NCI-H1048 (cell line): ENCODE data around the gene CDS1.
"Not testable (repeated sequence)": the region's sequence is repeated elsewhere in the genome, so short reads cannot be mapped to it uniquely, and the experiment has no call there.

Source experiments
- DNase-seq: peaks from one replicate; lab custom pipeline; 2025; lab: John Stamatoyannopoulos, UW

Gene CDS1

DNA sequence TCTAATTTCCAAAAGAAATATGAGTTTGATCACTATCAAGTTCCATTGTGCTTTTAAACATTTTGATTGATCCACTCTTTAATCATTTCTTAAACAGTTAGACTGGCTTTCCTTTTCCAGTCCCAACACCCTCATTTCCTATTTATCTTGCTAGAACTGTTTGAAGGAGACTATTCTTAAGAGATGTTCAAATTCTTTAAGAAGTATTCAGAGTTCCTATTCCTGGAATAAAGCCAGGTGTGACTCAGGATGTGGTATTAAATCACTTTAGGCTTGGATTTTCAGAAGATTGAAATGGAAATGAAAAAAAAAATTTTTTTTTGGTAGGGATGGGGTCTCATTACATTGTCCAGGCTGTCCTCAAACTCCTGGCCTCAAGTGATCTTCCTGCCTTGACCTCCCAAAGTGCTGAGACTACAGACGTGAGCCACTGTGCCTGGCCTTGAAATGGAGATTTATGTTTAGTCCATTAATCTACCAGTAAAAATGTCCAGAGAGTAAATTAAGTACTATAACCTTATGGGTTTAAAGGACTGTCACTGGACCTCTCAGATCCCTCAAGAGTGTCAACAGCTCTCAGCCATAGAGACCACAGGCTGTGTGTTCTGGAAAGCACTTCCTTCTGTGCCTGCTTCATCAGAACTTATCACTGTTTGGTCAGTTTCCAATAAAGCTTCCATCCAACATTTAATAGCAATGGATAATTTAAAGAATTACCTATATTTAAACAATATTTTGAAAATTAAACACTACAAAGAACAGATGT lies 90.7 kb downstream of the CDS1 start:
- no peak for DNase-seq

DNA sequence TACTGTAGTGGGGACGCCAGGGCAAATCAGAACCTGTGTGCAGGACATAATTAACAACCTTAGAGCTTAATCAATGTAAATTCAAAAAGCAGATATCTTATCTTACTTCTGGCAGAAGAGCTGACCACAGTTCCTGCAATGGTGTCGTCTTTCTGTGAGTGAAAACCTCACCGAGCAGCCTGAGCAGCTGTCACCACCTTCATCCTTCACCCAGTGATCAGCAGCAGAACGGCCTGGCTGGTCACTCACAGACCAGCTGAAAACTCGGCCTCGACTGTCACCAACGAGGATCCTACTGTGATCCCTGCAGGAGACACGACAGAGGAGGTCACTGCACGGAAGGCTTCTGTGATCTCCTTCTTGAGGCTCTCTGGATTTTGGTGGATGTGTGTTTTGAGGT lies 94.2 kb downstream of the CDS1 start:
- no peak for DNase-seq

DNA sequence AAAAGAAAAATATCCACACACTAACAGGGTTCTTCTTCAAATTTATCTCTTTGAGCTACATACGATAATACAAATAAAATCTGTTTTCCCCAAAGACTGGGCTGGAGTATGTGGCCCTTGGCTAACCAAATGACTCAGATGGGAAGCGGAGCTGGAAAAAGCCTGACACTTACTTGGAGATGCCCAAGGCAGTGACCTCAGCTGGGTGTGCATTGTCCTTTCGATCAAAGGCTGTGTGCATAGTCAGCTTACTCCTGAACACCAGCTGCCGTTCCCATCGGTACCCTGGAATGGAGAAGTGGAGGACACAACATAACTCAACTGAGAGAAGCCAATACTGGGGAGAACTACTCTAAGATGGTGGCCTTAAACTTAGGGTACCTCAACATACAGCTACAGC lies 95.1 kb downstream of the CDS1 start:
- DNase-seq = no peak

DNA sequence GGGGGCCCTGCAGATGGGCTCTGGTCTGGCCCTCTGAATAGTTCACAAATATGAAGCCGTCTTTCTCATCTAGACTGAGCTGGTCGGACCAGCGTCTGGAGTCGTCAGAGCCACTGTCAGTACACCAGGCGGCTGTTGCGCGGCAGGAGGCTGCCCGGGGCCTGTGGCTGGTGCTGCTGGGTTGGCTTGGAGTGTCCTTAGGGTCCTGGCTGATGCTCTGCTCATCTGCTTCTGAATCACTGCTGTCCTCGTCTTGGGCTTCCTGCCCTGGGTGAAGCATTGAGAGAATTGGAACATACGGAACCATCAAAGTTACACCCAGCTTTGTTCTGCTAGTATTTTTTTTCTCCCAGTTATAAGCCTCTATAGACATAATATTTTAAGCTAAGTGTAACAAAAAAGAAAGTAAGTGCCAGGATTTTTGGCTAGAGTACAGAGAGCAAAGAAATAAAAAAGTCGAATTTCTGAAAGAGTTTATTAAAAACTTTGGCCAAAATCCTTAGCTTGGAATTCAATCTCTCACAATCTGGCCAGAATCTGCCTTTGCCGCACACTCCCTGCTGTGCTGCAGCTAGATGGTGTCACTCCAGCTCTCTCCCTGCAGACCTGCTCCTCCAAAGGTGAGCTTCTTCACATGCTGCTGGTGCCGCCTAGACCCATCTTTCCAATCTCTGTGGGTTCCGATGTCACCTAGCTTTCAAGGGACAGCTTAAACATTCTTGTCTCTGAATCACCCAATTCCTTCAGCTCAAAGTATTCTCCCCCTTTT lies 96.2 kb downstream of the CDS1 start:
- no peak for DNase-seq

DNA sequence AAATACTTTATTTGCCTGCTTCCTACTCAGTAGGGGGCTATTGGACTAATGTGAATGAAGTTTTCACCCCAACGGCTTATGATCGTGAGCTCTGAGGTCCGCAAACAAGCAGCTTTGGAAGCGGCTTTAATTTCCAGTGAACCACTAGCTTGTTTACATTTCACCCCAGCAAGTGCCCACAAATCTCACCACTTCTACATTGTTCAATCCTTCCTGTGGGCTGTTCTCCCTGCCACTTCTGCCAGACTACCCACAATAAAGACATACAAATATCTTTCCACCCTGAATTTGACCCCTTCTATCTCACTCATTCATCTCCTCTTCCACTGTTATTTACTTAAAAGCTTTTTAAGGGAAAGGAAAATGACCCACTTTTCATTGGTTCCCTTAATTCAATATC lies 98.0 kb downstream of the CDS1 start:
- no peak for DNase-seq

DNA sequence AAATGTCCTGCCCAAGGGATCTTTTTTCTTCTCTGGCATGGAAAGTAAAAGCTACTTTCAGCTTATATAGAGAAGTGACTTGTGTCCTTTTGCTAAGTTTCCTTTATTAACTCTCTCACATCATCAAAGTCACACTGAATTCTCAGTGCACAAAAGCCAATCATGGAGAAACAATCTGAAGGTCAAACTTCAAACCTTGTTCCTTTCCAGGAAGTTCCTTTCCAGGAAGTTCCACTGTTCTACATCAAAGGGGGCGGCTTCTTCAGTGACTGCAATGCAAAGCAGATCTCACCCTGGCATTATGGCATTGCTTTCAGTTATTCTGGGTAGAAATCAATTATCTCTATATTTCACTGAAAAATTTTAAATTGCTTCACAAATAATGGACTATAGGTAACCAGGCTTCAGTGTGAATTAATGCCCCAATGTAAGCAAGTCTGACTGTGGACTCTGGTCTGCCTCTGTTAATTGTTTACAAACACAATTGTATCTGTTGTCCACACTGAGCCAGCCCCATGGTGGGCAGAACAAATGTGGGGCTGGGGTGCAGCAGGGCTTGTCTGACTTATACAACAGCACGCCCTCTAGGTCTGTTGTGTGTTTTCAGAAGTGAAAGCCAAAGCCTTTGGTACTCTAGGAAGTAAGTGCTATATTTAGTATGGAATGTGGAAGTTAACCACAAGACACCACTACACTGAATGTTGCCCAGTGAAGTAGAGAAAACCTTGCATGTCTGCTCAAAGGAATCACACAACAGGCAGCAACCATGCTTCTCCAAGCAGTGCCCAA lies 98.8 kb downstream of the CDS1 start:
- no peak for DNase-seq

DNA sequence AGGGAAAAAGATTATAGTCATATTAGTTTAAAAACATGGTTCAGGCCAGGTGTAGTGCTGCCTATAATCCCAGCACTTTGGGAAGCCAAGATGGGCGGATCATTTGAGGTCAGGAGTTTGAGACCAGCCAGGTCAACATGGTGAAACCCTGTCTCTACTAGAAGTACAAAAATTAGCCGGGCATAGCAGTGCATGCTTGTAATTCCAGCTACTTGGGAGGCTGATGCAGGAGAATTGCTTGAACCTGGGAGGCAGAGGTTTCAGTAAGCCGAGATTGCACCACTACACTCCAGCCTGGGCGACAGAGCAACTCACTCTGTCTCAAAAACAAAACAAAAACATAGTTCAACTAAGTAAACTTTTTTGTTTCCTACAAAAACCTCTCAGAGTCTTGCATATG lies 99.7 kb downstream of the CDS1 start:
- not testable (repeated sequence) for DNase-seq

DNA sequence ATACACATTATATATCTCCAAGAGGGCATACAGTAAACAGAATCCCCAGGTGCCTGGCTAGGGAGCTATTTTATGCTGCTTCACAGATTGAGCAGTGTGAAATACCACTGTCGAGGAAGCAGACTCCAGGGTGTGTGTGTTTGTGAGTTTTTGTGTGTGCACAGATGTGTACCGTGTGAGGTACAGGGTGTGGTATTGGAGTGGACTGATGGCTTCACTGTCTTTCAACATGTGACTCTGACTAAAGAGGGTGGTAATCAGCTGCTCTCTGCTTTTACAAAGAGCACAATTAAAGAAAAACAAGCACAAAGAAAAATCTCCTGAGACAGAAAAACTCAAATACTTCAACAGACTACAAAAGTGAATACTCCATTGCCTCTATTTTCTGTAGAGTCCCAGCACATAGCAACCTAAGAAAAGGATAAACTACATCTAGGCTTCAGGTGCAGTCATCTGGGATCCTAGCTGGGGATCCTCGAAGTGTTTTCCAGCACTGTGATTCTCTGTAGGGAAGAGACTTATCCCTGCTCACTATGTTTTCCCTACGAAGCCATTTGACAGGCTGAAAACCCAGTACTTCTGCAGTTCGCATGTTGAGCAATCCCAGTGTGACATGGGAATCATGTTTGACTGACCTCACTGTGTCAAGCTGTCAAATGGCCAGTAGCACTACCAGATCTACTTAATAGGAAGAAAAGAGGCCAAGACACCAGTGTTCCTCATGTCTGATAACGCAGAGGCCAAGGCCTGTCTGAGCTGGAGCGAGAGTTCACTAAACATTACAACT lies 100.3 kb downstream of the CDS1 start:
- DNase-seq = no peak

DNA sequence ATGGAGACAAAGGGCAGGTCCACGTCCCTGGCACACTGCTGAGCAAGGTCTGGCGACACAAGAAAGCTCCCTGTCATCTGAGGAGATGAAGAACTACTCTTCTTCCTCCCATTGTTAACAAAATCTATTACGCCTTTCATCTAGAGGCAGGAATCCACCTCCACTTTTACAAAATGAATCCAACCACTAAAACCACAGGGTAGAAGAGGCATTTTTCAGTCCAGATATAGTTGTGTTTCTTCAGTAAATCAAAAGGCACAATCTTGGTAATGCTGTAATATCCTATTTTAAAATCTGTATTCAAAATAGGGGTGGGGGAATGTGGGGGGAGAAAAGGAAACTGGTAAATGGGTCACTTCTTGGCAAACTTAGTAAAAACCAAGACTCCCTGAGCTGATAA lies 101.4 kb downstream of the CDS1 start:
- no peak for DNase-seq

DNA sequence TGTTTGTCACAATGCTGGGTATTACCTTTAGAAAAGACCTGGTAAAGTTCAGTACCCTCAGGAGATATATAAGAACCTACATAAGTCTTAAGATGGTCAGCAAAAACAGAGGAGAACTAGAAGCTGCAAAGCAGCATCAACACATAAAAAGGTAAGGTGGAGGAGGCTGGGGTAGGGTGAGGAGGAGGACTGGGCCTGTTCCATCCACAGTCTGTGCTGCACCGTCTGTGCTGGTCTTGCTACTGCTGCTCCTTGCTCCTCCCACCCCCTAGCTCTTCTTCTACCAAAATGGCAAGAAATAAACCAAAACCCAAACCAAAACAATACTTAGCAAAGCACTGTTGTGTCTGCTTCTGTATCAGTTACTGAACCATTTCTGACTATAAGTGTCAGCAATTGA lies 102.2 kb downstream of the CDS1 start:
- no peak for DNase-seq

DNA sequence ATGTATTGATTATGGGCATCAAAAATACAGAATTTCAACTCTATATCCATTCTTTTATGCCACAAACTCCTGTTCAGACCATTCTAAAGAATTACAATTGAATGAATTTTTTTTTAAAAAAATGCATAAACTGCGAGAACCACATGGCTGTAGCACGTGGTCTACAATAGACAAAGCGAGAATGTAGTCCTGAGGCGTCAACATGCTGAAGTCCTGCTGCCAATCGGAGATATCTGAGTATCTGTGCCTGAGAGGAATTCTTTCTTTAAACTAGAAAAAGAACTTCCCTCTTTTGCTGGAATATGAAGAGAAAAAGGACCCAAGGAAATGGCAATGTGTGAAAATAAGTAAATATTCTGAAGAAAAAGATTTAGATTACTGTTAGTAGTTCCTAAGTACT lies 105.7 kb downstream of the CDS1 start:
- no peak for DNase-seq

DNA sequence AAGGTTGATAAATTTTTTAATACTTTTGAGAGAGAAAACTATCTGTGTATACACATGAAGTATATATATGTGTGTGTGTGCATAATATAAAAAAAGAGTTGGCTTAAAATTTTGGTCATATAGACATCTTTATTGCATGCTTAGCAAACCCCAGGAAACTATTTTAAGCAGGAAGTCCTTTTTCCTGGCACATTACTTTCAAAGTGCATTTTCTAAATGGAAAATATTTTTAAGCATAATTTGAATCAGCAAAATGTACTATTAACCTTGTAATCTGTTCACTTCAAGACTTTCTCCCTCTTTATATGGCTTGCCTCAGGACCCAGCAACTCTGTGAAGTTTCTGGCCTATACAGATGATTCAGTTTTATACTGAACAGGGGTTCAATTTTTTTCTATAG lies 106.3 kb downstream of the CDS1 start:
- no peak for DNase-seq

DNA sequence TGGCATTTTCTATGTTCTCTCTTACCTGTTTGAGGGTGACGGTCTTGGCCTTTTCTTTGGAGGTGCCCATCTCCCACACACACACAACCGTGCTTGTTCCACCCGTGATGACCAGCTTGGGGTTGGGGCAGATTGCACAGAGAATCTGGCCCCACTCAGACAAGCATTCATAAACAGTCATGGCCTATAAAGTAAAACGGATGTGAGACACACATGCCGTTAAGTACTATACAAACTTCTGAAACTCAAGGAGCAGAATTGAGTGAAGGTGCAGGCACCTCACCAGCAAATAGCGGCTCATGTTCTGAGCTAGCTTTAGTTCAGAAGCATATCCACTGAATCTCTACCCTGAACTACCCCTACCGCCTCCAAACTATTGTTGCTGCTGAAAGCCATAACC lies 107.6 kb downstream of the CDS1 start:
- DNase-seq = no peak

DNA sequence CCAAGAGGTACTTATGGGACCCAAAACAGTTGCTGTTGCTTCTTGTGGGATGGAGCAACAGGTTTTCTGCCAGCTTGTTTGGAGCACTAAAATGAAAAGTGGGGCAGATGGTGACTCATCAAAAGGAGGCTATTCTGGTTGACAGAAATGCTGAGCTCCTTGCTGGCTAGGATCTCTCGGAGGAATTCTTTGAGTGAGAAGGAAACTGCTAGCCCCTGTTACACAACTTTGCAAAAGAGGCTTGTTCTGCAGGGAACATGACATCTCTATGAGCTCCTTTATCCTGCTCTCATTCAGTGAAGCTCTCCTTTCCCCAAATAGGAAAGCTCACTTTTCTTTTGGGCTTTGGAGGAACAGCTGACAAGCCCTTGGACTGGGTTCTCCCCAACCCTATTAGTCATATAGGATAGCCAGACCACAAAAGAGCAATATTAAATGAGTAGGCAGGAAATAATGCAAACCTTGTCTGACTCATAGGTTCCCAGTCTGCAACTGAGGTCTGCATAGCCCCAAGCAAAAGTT lies 108.3 kb downstream of the CDS1 start:
- DNase-seq = no peak

DNA sequence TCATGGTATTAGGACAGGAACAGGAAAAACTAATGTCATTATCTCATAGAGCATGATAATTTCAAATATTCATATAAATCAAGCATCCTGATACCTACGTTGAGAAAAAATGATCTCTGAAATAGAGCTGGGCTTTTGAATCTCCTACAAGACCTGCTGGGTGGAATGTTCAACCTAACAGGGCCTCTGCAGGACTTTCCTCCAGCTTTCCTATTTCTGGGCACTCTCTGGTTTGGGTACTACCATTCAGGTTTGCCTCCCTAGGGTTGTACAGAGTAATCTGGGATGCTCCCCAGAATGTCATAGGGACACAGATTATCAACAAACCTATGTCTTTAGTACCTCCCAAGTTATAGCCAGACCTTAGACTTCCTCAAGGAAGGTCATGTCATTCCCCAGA lies 108.9 kb downstream of the CDS1 start:
- no peak for DNase-seq

DNA sequence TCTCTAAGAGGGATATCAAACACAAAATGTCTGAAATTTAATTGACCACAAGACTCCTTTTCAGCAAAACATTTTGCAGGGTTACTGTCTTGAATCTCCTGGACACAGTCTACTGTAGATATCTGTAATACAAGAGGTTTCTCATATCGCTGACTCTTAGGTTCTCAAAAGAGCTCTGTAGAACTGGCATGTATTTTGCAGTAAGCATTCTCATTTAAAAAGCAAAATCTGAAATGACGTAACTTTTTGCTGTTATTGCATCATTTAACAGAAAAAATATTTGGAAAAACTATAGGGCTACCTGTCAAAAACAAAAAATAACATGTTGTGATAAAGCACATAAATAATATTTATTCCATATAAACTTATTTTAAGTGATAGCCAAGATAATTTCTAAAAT lies 114.2 kb downstream of the CDS1 start:
- no peak for DNase-seq

DNA sequence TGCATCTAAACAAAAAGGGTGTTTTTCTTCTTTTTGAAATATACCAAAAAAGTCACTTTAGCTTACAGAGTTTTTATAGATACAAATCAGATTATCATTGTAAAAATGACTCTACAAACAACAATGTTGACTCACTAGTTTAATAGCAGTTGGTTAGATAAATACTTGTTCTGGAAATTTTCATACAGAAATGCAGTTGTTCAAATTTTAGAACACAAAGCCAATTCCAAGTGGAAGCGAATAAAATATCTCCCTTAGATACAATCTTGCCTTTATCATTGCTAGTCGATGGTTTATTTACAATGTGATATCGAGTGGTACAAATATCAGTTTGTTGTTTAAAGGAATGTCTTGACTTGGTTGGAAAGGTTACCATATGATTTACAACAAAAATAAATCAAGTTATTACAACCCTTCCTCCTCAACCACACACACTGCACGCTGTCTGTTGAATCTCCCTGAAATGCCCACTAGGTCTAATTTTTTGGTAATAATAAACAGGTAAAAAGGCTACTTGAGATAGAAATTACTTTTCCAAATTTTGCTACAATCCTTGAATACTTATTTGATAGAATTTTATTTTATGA lies 114.8 kb downstream of the CDS1 start:
- no peak for DNase-seq

DNA sequence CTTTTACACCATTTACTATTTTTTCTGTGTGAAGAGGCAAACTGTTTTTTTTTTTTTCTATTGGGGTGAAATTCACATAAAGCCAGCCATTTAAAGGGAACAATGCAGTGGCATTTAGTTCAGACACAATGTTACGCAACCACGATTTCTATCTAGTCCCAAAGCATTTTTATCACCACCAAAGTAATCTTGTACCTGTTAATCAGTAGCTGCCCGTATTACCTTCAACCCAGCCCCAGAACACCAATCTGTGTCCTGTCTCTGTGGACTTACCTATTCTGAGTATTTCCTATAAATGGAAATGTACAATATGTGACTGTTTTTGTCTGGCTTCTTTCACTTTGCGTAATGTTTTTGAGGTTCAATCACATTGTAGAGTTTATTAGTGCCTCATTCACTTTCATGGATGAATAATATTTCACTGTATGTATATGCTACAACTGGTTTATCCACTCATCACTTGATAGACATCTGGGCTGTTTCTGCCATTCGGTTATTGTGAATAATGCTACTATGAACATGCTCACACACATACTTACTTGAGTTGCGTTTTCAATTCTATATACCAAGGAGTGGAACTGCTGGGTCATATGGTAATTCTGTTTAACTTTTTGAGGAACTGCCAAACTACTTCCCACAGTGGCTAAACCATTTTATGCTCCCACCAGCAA lies 116.2 kb downstream of the CDS1 start:
- DNase-seq = no peak
